ENCODE measurements around the gene JMJD7. TPM values are rescaled to one million over a fixed set of nuclear protein-coding genes. Genes with fewer than 3 reads are reported as not detected.

JMJD7 gene
- polyA plus RNA-seq, 2 of the 4 experiments (the other 2 are of a cell fraction): 3.4 to 3.8 TPM

- CTCF ChIA-PET: interaction anchor here (0.6 kb wide), 1 partner anchor 47 kb away, joined by 3 read pairs; no protein-coding TSS in a partner anchor
- H3K9me3 ChIP-seq: no peaks in the 10 kb centered on the region
- no peak overlapping the region for H3K4me3 ChIP-seq
- no peak overlapping the region for H3K4me2 ChIP-seq
- 70% methylated on average over 6 of the region's 9 CpGs for WGBS (ENCODE audit: missing lambda C conversion rate)
- POLR2A ChIA-PET: no interaction called here
- DNase-seq (ENCODE audit: low read depth in 1 of 2, low spot score in 1 of 2): no peak
- TF ChIP-seq SREBF2 (IDR thresholded peaks at IDR 0.05): no peak
- no peak for TF ChIP-seq USF2 (IDR thresholded peaks at IDR 0.05)
- no peak for TF ChIP-seq HOXA7 (CRISPR knock-in tag; IDR thresholded peaks at IDR 0.05)
- no peak for TF ChIP-seq POLR2A (IDR thresholded peaks at IDR 0.05; ENCODE audit: low read length)
- TF ChIP-seq ELK1 (IDR thresholded peaks at IDR 0.05; ENCODE audit: low read depth, low read length): no peak
- no peak for TF ChIP-seq FOSL2 (IDR thresholded peaks at IDR 0.05)
- no peak for TF ChIP-seq FOSL2 (CRISPR knock-in tag; IDR thresholded peaks at IDR 0.05)
- TF ChIP-seq POLR2AphosphoS2 (conservative IDR thresholded peaks at IDR 0.05; ENCODE audit: low read length): no peak
- TF ChIP-seq ESRRA (IDR thresholded peaks at IDR 0.05; ENCODE audit: borderline replicate concordance, low read length): no peak
- no peak for TF ChIP-seq MYC (IDR thresholded peaks at IDR 0.05; ENCODE audit: borderline replicate concordance, low read length)
- no peak for TF ChIP-seq EHMT2 (IDR thresholded peaks at IDR 0.05; ENCODE audit: low read depth)
- TF ChIP-seq NPAS2 (CRISPR knock-in tag; IDR thresholded peaks at IDR 0.05; ENCODE audit: borderline replicate concordance): no peak
- no peak for TF ChIP-seq E2F6 (IDR thresholded peaks at IDR 0.05; ENCODE audit: borderline replicate concordance, low read depth)
- no peak for TF ChIP-seq REST (IDR thresholded peaks at IDR 0.05)
- no peak for TF ChIP-seq ZNF302 (CRISPR knock-in tag; IDR thresholded peaks at IDR 0.05)
- TF ChIP-seq TP53 (CRISPR knock-in tag; IDR thresholded peaks at IDR 0.05): no peak
- TF ChIP-seq JUNB (IDR thresholded peaks at IDR 0.05): no peak
- TF ChIP-seq HOXB13 (CRISPR knock-in tag; IDR thresholded peaks at IDR 0.05; ENCODE audit: low read depth): no peak
- TF ChIP-seq KDM1A (IDR thresholded peaks at IDR 0.05; ENCODE audit: low read depth): no peak
- TF ChIP-seq CBX2 (IDR thresholded peaks at IDR 0.05; ENCODE audit: borderline replicate concordance, low read depth): no peak
- no peak for TF ChIP-seq RNF2 (IDR thresholded peaks at IDR 0.05; ENCODE audit: borderline replicate concordance, low read depth)
- no peaks in the 10 kb centered on the region for H3K4me1 ChIP-seq
- FAIRE-seq: no peak
- no peak overlapping the region for H3K27ac ChIP-seq
- ATAC-seq: no peak
Measured at GRCh38 chr15:41857316-41857715, 29.4 kb downstream of the JMJD7 start.

- ChIA-PET CTCF (interaction anchor here (1.1 kb wide), 2 partner anchors 11 to 12 kb away, joined by 3 to 4 read pairs; no protein-coding TSS in a partner anchor), POLR2A (no interaction called here)
- Histone ChIP-seq H3K4me1 (no peaks in the 10 kb centered on the region), H3K27ac (no peak overlapping the region), H3K4me3 (no peak overlapping the region), H3K4me2 (no peak overlapping the region), H3K9me3 (no peaks in the 10 kb centered on the region)
- no peak for FAIRE-seq
- TF ChIP-seq FOSL2 (IDR thresholded peaks at IDR 0.05): no peak
- TF ChIP-seq FOSL2 (CRISPR knock-in tag; IDR thresholded peaks at IDR 0.05): no peak
- TF ChIP-seq HEYL (CRISPR knock-in tag; IDR thresholded peaks at IDR 0.05): no peak
- no peak for TF ChIP-seq RFX5 (IDR thresholded peaks at IDR 0.05)
- no peak for ATAC-seq
- DNase-seq (ENCODE audit: low read depth in 1 of 2, low spot score in 1 of 2): no peak
- WGBS (ENCODE audit: missing lambda C conversion rate): 81% methylated on average over 9 of the region's 15 CpGs
Measured at GRCh38 chr15:41858756-41859155, 30.9 kb downstream of the JMJD7 start.
